ENCODE results near the gene EED.
A peak's percentile ranks its signal among the peaks of the same experiment; 100 is the strongest.

Gene EED

GRCh38 chr11:86241956-86242535 lies 2.5 kb upstream of the EED start:
- Histone ChIP-seq H3K9ac (ENCODE audit: low read length) (no peak overlapping the region), H3K23ac (ENCODE audit: low read length) (no peak overlapping the region), H3K9me3 (ENCODE audit: insufficient read depth, low read depth, low read length) (no peaks in the 10 kb centered on the region), H4K91ac (ENCODE audit: low read depth, low read length) (no peak overlapping the region), H3K14ac (ENCODE audit: low read length) (no peak overlapping the region), H3K79me2 (ENCODE audit: control insufficient read depth, insufficient read depth, low read length, poor library complexity) (peaks cover 11% of the 10 kb centered on the region), H4K8ac (ENCODE audit: low read depth, low read length) (no peak overlapping the region), H4K12ac (ENCODE audit: low read depth, low read length) (no peak overlapping the region), H2BK5ac (ENCODE audit: low read depth, low read length, poor library complexity) (no peak overlapping the region), H3K27me3 (ENCODE audit: insufficient read depth, low read length) (no peaks in the 10 kb centered on the region), H3K4me3 (ENCODE audit: low read depth, low read length) (no peak overlapping the region), H3K27ac (ENCODE audit: low read depth, low read length) (no peak overlapping the region), H2AFZ (ENCODE audit: insufficient read depth, low read length, poor library complexity) (no peak overlapping the region), H3K36me3 (ENCODE audit: control insufficient read depth in 1 of 2, insufficient read depth in 2 of 2, low read length in 2 of 2) (no peaks in the 10 kb centered on the region), H2BK12ac (ENCODE audit: low read length) (no peak overlapping the region), H3K18ac (ENCODE audit: low read length) (no peak overlapping the region), H3K79me1 (ENCODE audit: low read length) (peaks cover 13% of the 10 kb centered on the region), H3K4me2 (ENCODE audit: low read length) (no peak overlapping the region), H3K4me1 (ENCODE audit: control insufficient read depth in 1 of 2, insufficient read depth in 2 of 2, low read length in 2 of 2) (no peaks in the 10 kb centered on the region), H2AK5ac (ENCODE audit: low read length) (no peak overlapping the region), H2BK120ac (ENCODE audit: insufficient read depth, low read length, poor library complexity) (no peak overlapping the region), H3K4ac (ENCODE audit: low read depth, low read length) (no peak overlapping the region)
- no peak for DNase-seq
- no CpG with 5 or more reads among the region's 4 CpGs for WGBS (ENCODE audit: extremely low coverage, insufficient coverage, insufficient read length)

DNA sequence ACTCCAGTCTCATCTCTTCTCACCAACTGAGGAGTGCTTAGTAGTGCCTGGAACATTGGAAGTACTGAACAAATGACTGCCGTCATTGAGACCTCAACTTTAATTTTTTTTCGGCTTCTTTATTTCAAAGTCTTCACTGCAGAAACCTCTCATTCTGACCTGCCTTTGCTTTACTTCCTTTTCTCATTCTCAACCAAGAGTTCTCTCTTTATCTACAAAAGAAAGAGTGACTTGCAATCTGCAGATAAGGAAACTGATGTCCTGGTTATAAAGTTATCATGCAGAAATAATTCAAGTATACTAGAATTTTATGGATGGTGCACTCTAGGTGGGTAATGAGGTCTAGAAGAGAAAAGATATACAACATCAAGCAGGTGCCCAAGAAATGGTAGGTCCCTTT lies 1.2 kb upstream of the EED start:
- no peak overlapping the region for H3K27ac ChIP-seq (ENCODE audit: low read depth, low read length)
- H3K36me3 ChIP-seq (ENCODE audit: control insufficient read depth in 1 of 2, insufficient read depth in 2 of 2, low read length in 2 of 2) = no peaks in the 10 kb centered on the region
- H2BK12ac ChIP-seq (ENCODE audit: low read length) = no peak overlapping the region
- no peak overlapping the region for H3K18ac ChIP-seq (ENCODE audit: low read length)
- peaks cover 13% of the 10 kb centered on the region for H3K79me1 ChIP-seq (ENCODE audit: low read length)
- H4K91ac ChIP-seq (ENCODE audit: low read depth, low read length) = no peak overlapping the region
- H3K27me3 ChIP-seq (ENCODE audit: insufficient read depth, low read length) = no peaks in the 10 kb centered on the region
- no peak overlapping the region for H3K23ac ChIP-seq (ENCODE audit: low read length)
- H3K4me3 ChIP-seq (ENCODE audit: low read depth, low read length) = no peak overlapping the region
- H2AK5ac ChIP-seq (ENCODE audit: low read length) = no peak overlapping the region
- no peak overlapping the region for H3K9ac ChIP-seq (ENCODE audit: low read length)
- H3K79me2 ChIP-seq (ENCODE audit: control insufficient read depth, insufficient read depth, low read length, poor library complexity) = peaks cover 11% of the 10 kb centered on the region
- H2BK5ac ChIP-seq (ENCODE audit: low read depth, low read length, poor library complexity) = no peak overlapping the region
- no peaks in the 10 kb centered on the region for H3K4me1 ChIP-seq (ENCODE audit: control insufficient read depth in 1 of 2, insufficient read depth in 2 of 2, low read length in 2 of 2)
- DNase-seq = no peak
- no peak overlapping the region for H3K4me2 ChIP-seq (ENCODE audit: low read length)
- no peaks in the 10 kb centered on the region for H3K9me3 ChIP-seq (ENCODE audit: insufficient read depth, low read depth, low read length)
- no peak overlapping the region for H3K4ac ChIP-seq (ENCODE audit: low read depth, low read length)
- WGBS (ENCODE audit: extremely low coverage, insufficient coverage, insufficient read length) = no CpG with 5 or more reads among the region's 2 CpGs
- no peak overlapping the region for H3K14ac ChIP-seq (ENCODE audit: low read length)
- H2AFZ ChIP-seq (ENCODE audit: insufficient read depth, low read length, poor library complexity) = no peak overlapping the region
- no peak overlapping the region for H4K8ac ChIP-seq (ENCODE audit: low read depth, low read length)
- H2BK120ac ChIP-seq (ENCODE audit: insufficient read depth, low read length, poor library complexity) = no peak overlapping the region
- no peak overlapping the region for H4K12ac ChIP-seq (ENCODE audit: low read depth, low read length)

GRCh38 chr11:86244063-86244521 lies 461 bp upstream of the EED start:
- H3K9ac ChIP-seq (ENCODE audit: low read length) = no peak overlapping the region
- H2BK120ac ChIP-seq (ENCODE audit: insufficient read depth, low read length, poor library complexity) = no peak overlapping the region
- no peak overlapping the region for H4K12ac ChIP-seq (ENCODE audit: low read depth, low read length)
- H3K79me2 ChIP-seq (ENCODE audit: control insufficient read depth, insufficient read depth, low read length, poor library complexity) = peaks cover 15% of the 10 kb centered on the region
- H3K4me1 ChIP-seq (ENCODE audit: control insufficient read depth in 1 of 2, insufficient read depth in 2 of 2, low read length in 2 of 2) = no peaks in the 10 kb centered on the region
- no peak overlapping the region for H2BK12ac ChIP-seq (ENCODE audit: low read length)
- H3K4me3 ChIP-seq (ENCODE audit: low read depth, low read length) = no peak overlapping the region
- WGBS (ENCODE audit: extremely low coverage, insufficient coverage, insufficient read length) = no CpG with 5 or more reads among the region's 18 CpGs
- no peak overlapping the region for H4K8ac ChIP-seq (ENCODE audit: low read depth, low read length)
- H2AK5ac ChIP-seq (ENCODE audit: low read length) = no peak overlapping the region
- H3K18ac ChIP-seq (ENCODE audit: low read length) = no peak overlapping the region
- no peak overlapping the region for H4K91ac ChIP-seq (ENCODE audit: low read depth, low read length)
- no peaks in the 10 kb centered on the region for H3K27me3 ChIP-seq (ENCODE audit: insufficient read depth, low read length)
- H3K9me3 ChIP-seq (ENCODE audit: insufficient read depth, low read depth, low read length) = no peaks in the 10 kb centered on the region
- H2BK5ac ChIP-seq (ENCODE audit: low read depth, low read length, poor library complexity) = no peak overlapping the region
- H3K4ac ChIP-seq (ENCODE audit: low read depth, low read length) = no peak overlapping the region
- peak overlapping the region; percentile 81 for H3K4me2 ChIP-seq (ENCODE audit: low read length)
- H3K23ac ChIP-seq (ENCODE audit: low read length) = no peak overlapping the region
- no peak overlapping the region for H2AFZ ChIP-seq (ENCODE audit: insufficient read depth, low read length, poor library complexity)
- no peak overlapping the region for H3K27ac ChIP-seq (ENCODE audit: low read depth, low read length)
- peak; percentile 80 to 94 for DNase-seq
- H3K14ac ChIP-seq (ENCODE audit: low read length) = no peak overlapping the region
- no peaks in the 10 kb centered on the region for H3K36me3 ChIP-seq (ENCODE audit: control insufficient read depth in 1 of 2, insufficient read depth in 2 of 2, low read length in 2 of 2)
- peaks cover 13% of the 10 kb centered on the region for H3K79me1 ChIP-seq (ENCODE audit: low read length)

DNA sequence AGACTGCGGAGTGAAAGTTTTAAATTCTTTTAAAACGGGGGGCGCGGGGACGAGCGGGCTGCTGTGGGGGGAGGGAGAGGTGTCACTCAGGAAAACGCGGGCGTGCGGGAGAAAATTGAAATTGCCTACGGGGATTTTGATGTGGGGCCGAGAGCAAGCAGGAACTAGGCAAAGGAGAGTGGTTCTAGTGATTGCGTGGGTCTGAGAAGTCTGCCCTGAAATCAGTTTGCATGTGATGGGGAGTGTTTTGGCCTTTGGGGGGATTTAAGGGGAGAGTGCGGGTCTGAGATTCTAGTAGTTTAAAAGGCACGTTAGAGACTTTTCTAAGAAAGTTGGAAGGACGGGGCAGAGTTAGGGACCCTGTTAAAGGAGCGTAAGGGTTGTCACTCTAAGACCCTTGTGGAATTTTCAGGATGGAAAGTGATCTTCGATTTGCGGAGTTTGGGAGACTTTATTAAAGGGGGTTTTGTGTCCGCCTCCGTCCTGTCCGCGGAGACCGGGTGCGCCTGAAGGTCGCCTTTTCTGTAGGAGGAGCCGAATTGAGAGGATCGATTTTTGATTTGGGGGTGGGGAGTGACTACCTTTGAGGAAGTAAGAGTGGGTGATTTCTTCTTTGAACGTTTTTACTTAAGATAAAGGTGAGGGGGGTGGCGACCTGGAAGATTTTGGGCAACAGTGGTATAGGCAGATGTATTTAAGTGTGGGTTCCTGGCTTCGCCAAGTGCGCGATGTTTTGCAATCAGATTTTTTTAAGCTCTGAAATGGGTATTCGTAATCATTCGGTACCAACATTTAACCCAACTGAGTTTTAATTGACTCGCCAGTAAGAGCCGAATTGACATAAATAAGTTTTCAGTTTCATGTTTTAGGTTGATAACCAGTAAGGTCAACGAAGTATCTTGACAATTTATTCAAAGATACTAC lies 1.1 kb downstream of the EED start:
- H2AK5ac ChIP-seq (ENCODE audit: low read length) = no peak overlapping the region
- H2AFZ ChIP-seq (ENCODE audit: insufficient read depth, low read length, poor library complexity) = peak overlapping the region; percentile 25
- H3K9me3 ChIP-seq (ENCODE audit: insufficient read depth, low read depth, low read length) = no peaks in the 10 kb centered on the region
- peaks cover 13% of the 10 kb centered on the region for H3K79me1 ChIP-seq (ENCODE audit: low read length)
- no peaks in the 10 kb centered on the region for H3K36me3 ChIP-seq (ENCODE audit: control insufficient read depth in 1 of 2, insufficient read depth in 2 of 2, low read length in 2 of 2)
- H3K4ac ChIP-seq (ENCODE audit: low read depth, low read length) = peak overlapping the region; percentile 46
- H3K4me1 ChIP-seq (ENCODE audit: control insufficient read depth in 1 of 2, insufficient read depth in 2 of 2, low read length in 2 of 2) = no peaks in the 10 kb centered on the region
- H4K12ac ChIP-seq (ENCODE audit: low read depth, low read length) = peak overlapping the region; percentile 46
- H2BK12ac ChIP-seq (ENCODE audit: low read length) = no peak overlapping the region
- no CpG with 5 or more reads among the region's 38 CpGs for WGBS (ENCODE audit: extremely low coverage, insufficient coverage, insufficient read length)
- H3K27me3 ChIP-seq (ENCODE audit: insufficient read depth, low read length) = no peaks in the 10 kb centered on the region
- H4K8ac ChIP-seq (ENCODE audit: low read depth, low read length) = peak overlapping the region; percentile 57
- no peak overlapping the region for H2BK120ac ChIP-seq (ENCODE audit: insufficient read depth, low read length, poor library complexity)
- DNase-seq = peak in 1 of 2 donors; percentile 37
- peak overlapping the region; percentile 87 for H3K9ac ChIP-seq (ENCODE audit: low read length)
- H3K27ac ChIP-seq (ENCODE audit: low read depth, low read length) = peak overlapping the region; percentile 94
- no peak overlapping the region for H3K23ac ChIP-seq (ENCODE audit: low read length)
- peak overlapping the region; percentile 82 for H3K4me3 ChIP-seq (ENCODE audit: low read depth, low read length)
- H3K18ac ChIP-seq (ENCODE audit: low read length) = peak overlapping the region; percentile 54
- peak overlapping the region; percentile 15 for H4K91ac ChIP-seq (ENCODE audit: low read depth, low read length)
- H2BK5ac ChIP-seq (ENCODE audit: low read depth, low read length, poor library complexity) = peak overlapping the region; percentile 22
- no peak overlapping the region for H3K14ac ChIP-seq (ENCODE audit: low read length)
- H3K4me2 ChIP-seq (ENCODE audit: low read length) = peak overlapping the region; percentile 77
- H3K79me2 ChIP-seq (ENCODE audit: control insufficient read depth, insufficient read depth, low read length, poor library complexity) = peaks cover 15% of the 10 kb centered on the region
